GM23248 (cell line): ENCODE measurements around the gene COA7. TPM values are rescaled to one million over a fixed set of nuclear protein-coding genes. Genes with fewer than 3 reads are reported as not detected.

Experiments used
- DNase-seq: peaks from one replicate; pipeline ENCODE4 v3.0.0-alpha.2; 2015
- H2AFZ ChIP-seq: fragments of 200-600 bp; sonication (generic); 2 replicates; pipeline ENCODE4 v1.6.1; 2016; ENCODE audit warnings: antibody characterized with exemption
- H3F3A ChIP-seq: fragments of 200-600 bp; sonication (generic); 2 replicates; pipeline ENCODE4 v1.6.1; 2016; ENCODE audit warnings: mild to moderate bottlenecking, antibody characterized with exemption, mixed run types; ENCODE audit not compliant: insufficient read depth
- H3K27ac ChIP-seq: fragments of 200-600 bp; sonication (generic); 2 replicates; pipeline ENCODE4 v1.5.1; 2016; ENCODE audit warnings: mild to moderate bottlenecking
- H3K27me3 ChIP-seq: fragments of 200-600 bp; sonication (generic); replicated peaks from 2 replicates; pipeline ENCODE4 v1.6.1; 2016; ENCODE audit warnings: mild to moderate bottlenecking; ENCODE audit not compliant: insufficient read depth
- H3K36me3 ChIP-seq: fragments of 200-600 bp; sonication (generic); 2 replicates; pipeline ENCODE4 v1.6.1; 2016; ENCODE audit warnings: low read depth, mild to moderate bottlenecking
- H3K4me1 ChIP-seq: fragments of 200-600 bp; sonication (generic); 2 replicates; pipeline ENCODE4 v1.6.1; 2016; ENCODE audit warnings: mild to moderate bottlenecking; ENCODE audit not compliant: insufficient read depth
- H3K4me2 ChIP-seq: fragments of 200-600 bp; sonication (generic); one replicate; pipeline ENCODE4 v1.6.1; 2016; ENCODE audit warnings: mild to moderate bottlenecking; ENCODE audit not compliant: unreplicated experiment
- H3K4me3 ChIP-seq: fragments of 200-600 bp; sonication (generic); 2 replicates; pipeline ENCODE4 v1.5.1; 2016; ENCODE audit warnings: mild to moderate bottlenecking
- H3K79me2 ChIP-seq: fragments of 200-600 bp; sonication (generic); 2 replicates; pipeline ENCODE4 v1.6.1; 2016; ENCODE audit warnings: mild to moderate bottlenecking; ENCODE audit not compliant: insufficient read depth
- H3K9ac ChIP-seq: fragments of 200-600 bp; sonication (generic); 2 replicates; pipeline ENCODE4 v1.6.1; 2016; ENCODE audit warnings: mild to moderate bottlenecking
- H3K9me2 ChIP-seq: fragments of 200-600 bp; sonication (generic); 2 replicates; pipeline ENCODE4 v1.6.1; 2016; ENCODE audit warnings: mixed run types, mild to moderate bottlenecking, moderate library complexity; ENCODE audit not compliant: insufficient read depth
- H3K9me3 ChIP-seq: fragments of 200-600 bp; sonication (generic); one replicate; pipeline ENCODE4 v1.6.1; 2017; ENCODE audit warnings: low read depth
- H4K20me1 ChIP-seq: fragments of 200-600 bp; sonication (generic); 2 replicates; pipeline ENCODE4 v1.6.0; 2016; ENCODE audit not compliant: insufficient read depth
- EZH2 ChIP-seq: fragments of 200-600 bp; sonication (generic); IDR thresholded peaks from 2 replicates; pipeline ENCODE4 v1.6.1; 2018; ENCODE audit warnings: antibody characterized with exemption, mild to moderate bottlenecking; ENCODE audit not compliant: insufficient read depth, poor library complexity, severe bottlenecking
- EZH2phosphoT487 ChIP-seq: fragments of 200-600 bp; sonication (generic); IDR thresholded peaks from 2 replicates; pipeline ENCODE4 v1.6.1; 2018; ENCODE audit warnings: antibody characterized with exemption, moderate library complexity, mild to moderate bottlenecking, low read depth; ENCODE audit not compliant: insufficient read depth
- WGBS, 2 experiments: methylation state at CpG; one replicate each; pipeline ENCODE4 v1.1.6; 2015 to 2017; ENCODE audit warnings: low lambda C conversion rate in 2 of 2, low coverage in 1 of 2; ENCODE audit errors: missing lambda C conversion rate in 2 of 2; 5-methylcytosine and 5-hydroxymethylcytosine counted together
- in situ Hi-C: fragments of 300-500 bp; cut with MboI; formaldehyde crosslinking; loops from 2 replicates; pipeline ENCODE4 v1.15.0; 2020
- polyA plus RNA-seq: library from polyadenylated mRNA; unstranded; fragments of >200 nt; fragmentation: Nextera tagmentation; extraction: Ambion mirVana; gene quantifications from 2 replicates; pipeline ENCODE4 v1.2.1, GENCODE V29; 2016
- total RNA-seq: library from RNA; depleted of rRNA; stranded (reverse); fragments of >200 nt; shearing (Covaris generic); gene quantifications from 2 replicates; pipeline ENCODE4 v1.2.3, GENCODE V29; 2014

The COA7 gene
- total and polyA plus RNA-seq, 2 experiments from 2014 or later: 6.9 to 12.9 TPM

DNA sequence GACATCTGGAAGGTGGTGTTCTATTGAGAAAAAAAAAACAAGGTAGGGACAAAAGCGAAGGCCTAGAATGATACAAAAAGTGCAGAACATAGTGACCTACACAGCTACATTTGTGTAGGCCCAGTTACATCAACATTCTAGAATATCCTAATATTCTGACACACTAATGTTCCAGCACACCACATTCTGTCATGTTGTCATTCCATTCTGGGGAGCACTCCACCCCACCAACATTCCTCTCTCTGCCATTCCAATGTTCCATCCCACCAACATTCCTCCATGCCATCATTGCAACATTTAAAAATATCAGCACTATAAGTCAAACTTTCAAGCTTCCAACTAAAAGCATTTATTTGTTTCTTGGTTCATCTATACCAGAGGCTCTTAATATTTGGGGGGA, 28.5 kb downstream of the COA7 start:
- H2AFZ ChIP-seq: no peak overlapping the region
- H3F3A ChIP-seq: 0 out of 2 replicates have a peak, but pooled peaks cover 12% of the 10 kb centered on the region
- peak overlapping the region; percentile 47 for H3K27ac ChIP-seq
- peaks cover 27% of the 10 kb centered on the region for H3K4me1 ChIP-seq
- no peaks in the 10 kb centered on the region for H3K9me3 ChIP-seq
- DNase-seq: peak; percentile 78
- no peaks in the 10 kb centered on the region for H4K20me1 ChIP-seq
- no peak overlapping the region for H3K9ac ChIP-seq
- no peaks in the 10 kb centered on the region for H3K9me2 ChIP-seq
- no peak overlapping the region for H3K4me3 ChIP-seq
- peak overlapping the region; percentile 12 for H3K4me2 ChIP-seq
- H3K79me2 ChIP-seq: no peaks in the 10 kb centered on the region
- TF ChIP-seq EZH2 (no peak), EZH2phosphoT487 (no peak)
- in situ Hi-C loops: no loop called here
- H3K36me3 ChIP-seq: no peaks in the 10 kb centered on the region
- no peaks in the 10 kb centered on the region for H3K27me3 ChIP-seq
- WGBS, 2 experiments: 100% methylated on average over 1 of the region's 1 CpG

DNA sequence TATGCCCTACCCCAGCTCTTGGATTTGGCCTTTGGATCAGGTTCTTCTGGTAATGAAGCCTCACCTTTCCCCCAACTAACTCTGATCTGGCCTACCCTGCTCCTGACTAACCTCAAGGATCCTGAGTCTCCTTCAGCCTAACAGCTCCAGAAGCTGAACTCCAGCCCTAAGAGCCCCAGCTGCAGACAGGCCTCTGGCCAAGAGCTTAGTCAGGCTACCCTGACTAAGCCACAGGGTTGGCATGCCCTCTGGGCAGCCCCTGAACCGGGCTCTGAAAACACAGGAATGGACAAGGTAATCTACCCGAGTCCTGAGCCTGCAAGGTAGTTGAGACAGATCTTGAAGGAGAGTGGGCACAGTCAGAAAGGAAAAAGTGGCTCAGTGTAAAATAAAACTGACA, 29.4 kb downstream of the COA7 start:
- peaks cover 27% of the 10 kb centered on the region for H3K4me1 ChIP-seq
- H3F3A ChIP-seq: 0 out of 2 replicates have a peak, but pooled peaks cover 12% of the 10 kb centered on the region
- H3K79me2 ChIP-seq: no peaks in the 10 kb centered on the region
- no peak overlapping the region for H3K9ac ChIP-seq
- peak overlapping the region; percentile 6 for H3K4me2 ChIP-seq
- in situ Hi-C loops: no loop called here
- H4K20me1 ChIP-seq: no peaks in the 10 kb centered on the region
- no peak overlapping the region for H2AFZ ChIP-seq
- WGBS, 2 experiments: 50 to 62% methylated on average over 2 of the region's 2 CpGs
- DNase-seq: peak; percentile 84
- H3K9me2 ChIP-seq: no peaks in the 10 kb centered on the region
- H3K27me3 ChIP-seq: no peaks in the 10 kb centered on the region
- no peaks in the 10 kb centered on the region for H3K9me3 ChIP-seq
- H3K27ac ChIP-seq: peak overlapping the region; percentile 47
- no peaks in the 10 kb centered on the region for H3K36me3 ChIP-seq
- TF ChIP-seq EZH2: no peak
- TF ChIP-seq EZH2phosphoT487: no peak
- H3K4me3 ChIP-seq: no peak overlapping the region

DNA sequence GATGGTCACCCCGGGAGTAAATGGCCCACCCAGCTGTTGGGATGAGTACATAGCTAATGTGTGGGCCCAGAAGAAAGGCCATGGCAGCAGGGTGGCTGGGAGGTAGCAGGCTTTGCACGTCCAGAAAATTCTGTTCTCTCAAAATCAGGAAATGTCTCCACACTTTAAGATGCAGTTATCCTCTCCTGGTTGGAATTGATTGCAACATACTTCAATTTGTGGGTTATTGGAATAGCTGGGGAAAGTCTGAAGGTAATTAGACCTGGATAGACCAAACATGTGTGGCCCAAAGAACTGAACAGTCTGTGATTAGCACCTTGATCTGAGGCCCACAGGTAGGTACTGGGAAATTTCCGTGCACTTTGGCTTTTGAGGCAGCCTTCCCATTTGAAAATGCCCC, 30.2 kb downstream of the COA7 start:
- H3K9me2 ChIP-seq: no peaks in the 10 kb centered on the region
- H4K20me1 ChIP-seq: no peaks in the 10 kb centered on the region
- no peak overlapping the region for H3K4me3 ChIP-seq
- H2AFZ ChIP-seq: no peak overlapping the region
- DNase-seq: no peak
- H3K9me3 ChIP-seq: no peaks in the 10 kb centered on the region
- TF ChIP-seq EZH2phosphoT487 (no peak), EZH2 (no peak)
- H3K36me3 ChIP-seq: no peaks in the 10 kb centered on the region
- H3K4me1 ChIP-seq: peaks cover 27% of the 10 kb centered on the region
- 0 out of 2 replicates have a peak, but pooled peaks cover 12% of the 10 kb centered on the region for H3F3A ChIP-seq
- in situ Hi-C loops: no loop called here
- H3K4me2 ChIP-seq: no peak overlapping the region
- no peaks in the 10 kb centered on the region for H3K79me2 ChIP-seq
- no peak overlapping the region for H3K27ac ChIP-seq
- no peak overlapping the region for H3K9ac ChIP-seq
- WGBS, 2 experiments: 53 to 57% methylated on average over 3 of the region's 3 CpGs
- no peaks in the 10 kb centered on the region for H3K27me3 ChIP-seq

DNA sequence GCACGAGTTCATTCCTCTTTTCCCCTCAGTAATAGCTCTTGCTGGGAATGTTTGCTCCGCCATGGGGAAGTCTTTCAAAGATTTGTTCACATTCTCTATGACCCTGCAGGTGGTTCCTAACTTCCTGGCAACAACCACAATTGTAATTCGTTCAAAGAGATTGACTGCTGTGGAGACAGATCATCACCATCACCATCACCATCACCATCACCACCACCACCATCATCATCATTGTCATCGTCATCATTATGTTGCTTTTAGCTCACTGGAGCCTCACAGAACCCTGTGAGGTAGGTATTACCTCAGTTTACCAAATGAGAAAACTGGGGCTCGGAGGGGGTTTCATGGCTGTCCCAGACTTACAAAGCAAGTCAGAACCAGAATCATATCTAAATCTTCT, 30.9 kb downstream of the COA7 start:
- peaks cover 27% of the 10 kb centered on the region for H3K4me1 ChIP-seq
- WGBS, 2 experiments: 80 to 87% methylated on average over 5 of the region's 5 CpGs
- in situ Hi-C loops: no loop called here

More for the DNA sequence above, 30.9 kb downstream of the COA7 start:
- no peaks in the 10 kb centered on the region for H3K79me2 ChIP-seq
- no peak overlapping the region for H2AFZ ChIP-seq
- no peaks in the 10 kb centered on the region for H3K9me3 ChIP-seq
- H3K9ac ChIP-seq: no peak overlapping the region
- DNase-seq: no peak
- H3K4me2 ChIP-seq: no peak overlapping the region
- H4K20me1 ChIP-seq: no peaks in the 10 kb centered on the region
- TF ChIP-seq EZH2: no peak
- TF ChIP-seq EZH2phosphoT487: no peak
- H3K36me3 ChIP-seq: no peaks in the 10 kb centered on the region
- H3F3A ChIP-seq: 0 out of 2 replicates have a peak, but pooled peaks cover 12% of the 10 kb centered on the region
- no peak overlapping the region for H3K4me3 ChIP-seq
- H3K27ac ChIP-seq: no peak overlapping the region
- no peaks in the 10 kb centered on the region for H3K27me3 ChIP-seq
- no peaks in the 10 kb centered on the region for H3K9me2 ChIP-seq
